Endothelial cell of umbilical vein (primary cell): Measurements from ENCODE around the gene MCM5. TPM values are rescaled to one million over a fixed set of nuclear protein-coding genes. Genes with fewer than 3 reads are reported as not detected.

ENCODE experiments used
- BruUV-seq: library from RNA; stranded (reverse); fragments of 400-500 nt; replicated peaks from 2 replicates; lab custom pipeline; 2021; lab: Mats Ljungman, UMichigan
- CTCF ChIA-PET: fragments of 300-600, 350-600 bp; sonication (Branson Sonifier 250); formaldehyde crosslinking; loops from one replicate; lab custom pipeline; 2021; ENCODE audit warnings: antibody characterized with exemption, inconsistent platforms; lab: Charles Lee
- POLR2A ChIA-PET: fragments of 300-600, 350-600 bp; sonication (Branson Sonifier 250); formaldehyde crosslinking; loops from one replicate; lab custom pipeline; 2021; ENCODE audit warnings: antibody characterized with exemption, inconsistent platforms; lab: Charles Lee
- DNase-seq: peaks from one replicate; pipeline ENCODE4 v3.0.0-alpha.2; 2011; ENCODE audit warnings: low read depth, low spot score
- FAIRE-seq: peaks from 2 replicates; lab custom pipeline; 2011; peaks lifted over from hg19 to GRCh38; lab: Jason Lieb, UNC
- H2AFZ ChIP-seq: 2 replicates; pipeline ENCODE4 v1.6.0; 2012; ENCODE audit warnings: low read depth, low read length, control low read depth, inconsistent platforms
- H3K27ac ChIP-seq: 2 replicates; pipeline ENCODE4 v1.5.1; 2011; ENCODE audit warnings: low read depth, mild to moderate bottlenecking, control low read depth, low read length, moderate library complexity; ENCODE audit not compliant: insufficient read depth
- H3K27me3 ChIP-seq, 2 experiments: 2 replicates each; pipeline versions ENCODE4 v1.6.0 to v1.6.1; 2011; ENCODE audit warnings: low read length in 2 of 2, mixed read lengths in 1 of 2; ENCODE audit not compliant: control insufficient read depth in 2 of 2, insufficient read depth in 2 of 2
- H3K36me3 ChIP-seq, 2 experiments: 2 replicates in 1 of 2; 3 replicates in 1 of 2; pipeline ENCODE4 v1.5.1; 2011; ENCODE audit warnings: low read length in 2 of 2, mild to moderate bottlenecking in 1 of 2, moderate library complexity in 1 of 2; ENCODE audit not compliant: control insufficient read depth in 2 of 2, insufficient read depth in 2 of 2; ENCODE audit errors: extremely low read depth in 1 of 2
- H3K4me1 ChIP-seq: 3 replicates; pipeline ENCODE4 v1.5.1; 2011; ENCODE audit warnings: mild to moderate bottlenecking, low read length; ENCODE audit not compliant: control insufficient read depth, insufficient read depth; ENCODE audit errors: extremely low read depth
- H3K4me2 ChIP-seq: 2 replicates; pipeline ENCODE4 v1.6.1; 2011; ENCODE audit warnings: low read length, control low read depth, mixed read lengths; ENCODE audit not compliant: insufficient read depth
- H3K4me3 ChIP-seq, 3 experiments: fragments of 200-600 bp in 1 of 3; sonication (generic), shearing (Covaris generic) in 1 of 3; replicated peaks in 1 of 3; 2 replicates each; pipeline ENCODE4 v1.5.1; 2011 to 2016; ENCODE audit warnings: control low read depth in 3 of 3, low read length in 3 of 3, mild to moderate bottlenecking in 2 of 3, inconsistent platforms in 1 of 3, low read depth in 1 of 3, moderate library complexity in 1 of 3; ENCODE audit not compliant: insufficient read depth in 1 of 3
- H3K79me2 ChIP-seq: 2 replicates; pipeline ENCODE4 v1.6.0; 2012; ENCODE audit warnings: low read length, inconsistent platforms; ENCODE audit not compliant: control insufficient read depth, insufficient read depth
- H3K9ac ChIP-seq: replicated peaks from 2 replicates; pipeline ENCODE3; 2011; ENCODE audit warnings: low read length, control low read depth; ENCODE audit not compliant: insufficient read depth; ENCODE audit errors: extremely low read depth
- H3K9me1 ChIP-seq: replicated peaks from 3 replicates; pipeline ENCODE4 v1.6.0; 2011; ENCODE audit warnings: mild to moderate bottlenecking, low read length; ENCODE audit not compliant: control insufficient read depth, insufficient read depth; ENCODE audit errors: extremely low read depth
- H3K9me3 ChIP-seq: replicated peaks from 2 replicates; pipeline ENCODE4 v1.5.1; 2012; ENCODE audit warnings: low read length, inconsistent platforms; ENCODE audit not compliant: control insufficient read depth, insufficient read depth
- H4K20me1 ChIP-seq: replicated peaks from 2 replicates; pipeline ENCODE3; 2011; ENCODE audit warnings: mild to moderate bottlenecking, low read length; ENCODE audit not compliant: control insufficient read depth, insufficient read depth; ENCODE audit errors: extremely low read depth
- EZH2 ChIP-seq: IDR thresholded peaks from 2 replicates; pipeline ENCODE4 v1.6.1; 2012; ENCODE audit warnings: borderline replicate concordance, low read depth, mild to moderate bottlenecking, moderate library complexity, low read length, inconsistent platforms; ENCODE audit not compliant: severe bottlenecking
- FOS ChIP-seq: IDR thresholded peaks from 2 replicates; pipeline ENCODE4 v1.6.1; 2011; ENCODE audit warnings: mild to moderate bottlenecking, low read length, moderate library complexity, borderline replicate concordance; ENCODE audit not compliant: insufficient read depth
- GATA2 ChIP-seq: IDR thresholded peaks from 2 replicates; pipeline ENCODE4 v1.7.0; 2011; ENCODE audit warnings: low read depth, mild to moderate bottlenecking, moderate library complexity, mixed read lengths, low read length; ENCODE audit not compliant: insufficient read length, insufficient read depth
- JUN ChIP-seq: IDR thresholded peaks from 2 replicates; pipeline ENCODE4 v1.6.1; 2011; ENCODE audit warnings: borderline replicate concordance, low read depth; ENCODE audit not compliant: insufficient read length, insufficient read depth
- MYC ChIP-seq: IDR thresholded peaks from one replicate; pipeline ENCODE4 v1.6.1; 2011; ENCODE audit warnings: mild to moderate bottlenecking, low read depth, low read length
- POLR2A ChIP-seq: IDR thresholded peaks from 2 replicates; pipeline ENCODE4 v1.6.1; 2012; ENCODE audit warnings: low read depth, mild to moderate bottlenecking, control low read depth, low read length
- POLR2AphosphoS5 ChIP-seq: IDR thresholded peaks from 2 replicates; pipeline ENCODE4 v1.6.1; 2012; ENCODE audit warnings: low read depth, mild to moderate bottlenecking, control low read depth, low read length, moderate library complexity; ENCODE audit not compliant: insufficient read depth
- dilution Hi-C: fragments of 300-500 bp; cut with MboI; formaldehyde crosslinking; loops from one replicate; pipeline ENCODE4 v1.15.0; 2019; ENCODE audit warnings: low sequenced_read_pairs; ENCODE audit not compliant: extremely low pct_ligation_motif_present
- intact Hi-C: fragments of 100-400 bp; cut with micrococcal nuclease; formaldehyde crosslinking; loops from one replicate; pipeline ENCODE4 v1.10.0; 2022
- polyA plus RNA-seq, 4 experiments: library from polyadenylated mRNA; depleted of rRNA in 3 of 4; stranded (reverse) in 3 of 4; unstranded in 1 of 4; fragments of >200 nt; gene quantifications; 2 replicates each; pipeline versions ENCODE4 v1.2.1 to v1.2.3, GENCODE V29; 2011 to 2012; ENCODE audit warnings: missing spikeins in 1 of 4
- total RNA-seq: library from RNA; stranded (reverse); gene quantifications from 2 replicates; pipeline ENCODE4 v1.2.3, GENCODE V29; 2021
- TF ChIP-seq, protein P1 (sequence below): IDR thresholded peaks from 2 replicates; pipeline ENCODE4 v1.6.1; 2011; ENCODE audit not compliant: insufficient read depth, insufficient read length
- TF ChIP-seq, protein P2 (sequence below), 2 donors: IDR thresholded peaks; 1 replicate in 1 of 2; 2 replicates in 1 of 2; pipeline ENCODE4 v1.5.1; 2011; ENCODE audit warnings: low read length in 2 of 2, mild to moderate bottlenecking in 2 of 2, moderate library complexity in 2 of 2, control low read depth in 1 of 2, inconsistent platforms in 1 of 2, low read depth in 1 of 2; ENCODE audit not compliant: insufficient read depth in 1 of 2; ENCODE audit errors: extremely low read depth in 1 of 2

The MCM5 gene
- total and polyA plus RNA-seq, 2 donors (not counting 3 experiments of a cell fraction or from before 2014, with no cell fraction given): 67.8 to 111 TPM

- no peak overlapping the region for H2AFZ ChIP-seq
- no peak overlapping the region for H3K27ac ChIP-seq
- H3K9ac ChIP-seq: no peak overlapping the region
- no peaks in the 10 kb centered on the region for H3K4me1 ChIP-seq
- intact Hi-C loops (no loop called here), dilution Hi-C loops (no loop called here)
- H3K27me3 ChIP-seq: no peaks in the 10 kb centered on the region
- POLR2A ChIA-PET: no interaction called here
- FAIRE-seq (no peak), DNase-seq (no peak)
- CTCF ChIA-PET: interaction anchor here (5.0 kb wide), 1 partner anchor 13 kb away, joined by 27 read pairs; no protein-coding TSS in a partner anchor
- H3K9me3 ChIP-seq: no peaks in the 10 kb centered on the region
- no peaks in the 10 kb centered on the region for H3K79me2 ChIP-seq
- no peaks in the 10 kb centered on the region for H4K20me1 ChIP-seq
- peaks cover 18 to 26% of the 10 kb centered on the region in 2 experiments for H3K36me3 ChIP-seq
- no peak overlapping the region for H3K4me2 ChIP-seq
- H3K4me3 ChIP-seq: no peak overlapping the region
- BruUV-seq: no TSS peak
- TF ChIP-seq POLR2AphosphoS5: no peak
- no peak for TF ChIP-seq FOS
- no peak for TF ChIP-seq JUN
- no peak for TF ChIP-seq POLR2A
- TF ChIP-seq EZH2: no peak
- TF ChIP-seq, protein P1, sequence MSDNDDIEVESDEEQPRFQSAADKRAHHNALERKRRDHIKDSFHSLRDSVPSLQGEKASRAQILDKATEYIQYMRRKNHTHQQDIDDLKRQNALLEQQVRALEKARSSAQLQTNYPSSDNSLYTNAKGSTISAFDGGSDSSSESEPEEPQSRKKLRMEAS: no peak
- TF ChIP-seq GATA2: no peak
- TF ChIP-seq MYC: no peak
- TF ChIP-seq, protein P2, sequence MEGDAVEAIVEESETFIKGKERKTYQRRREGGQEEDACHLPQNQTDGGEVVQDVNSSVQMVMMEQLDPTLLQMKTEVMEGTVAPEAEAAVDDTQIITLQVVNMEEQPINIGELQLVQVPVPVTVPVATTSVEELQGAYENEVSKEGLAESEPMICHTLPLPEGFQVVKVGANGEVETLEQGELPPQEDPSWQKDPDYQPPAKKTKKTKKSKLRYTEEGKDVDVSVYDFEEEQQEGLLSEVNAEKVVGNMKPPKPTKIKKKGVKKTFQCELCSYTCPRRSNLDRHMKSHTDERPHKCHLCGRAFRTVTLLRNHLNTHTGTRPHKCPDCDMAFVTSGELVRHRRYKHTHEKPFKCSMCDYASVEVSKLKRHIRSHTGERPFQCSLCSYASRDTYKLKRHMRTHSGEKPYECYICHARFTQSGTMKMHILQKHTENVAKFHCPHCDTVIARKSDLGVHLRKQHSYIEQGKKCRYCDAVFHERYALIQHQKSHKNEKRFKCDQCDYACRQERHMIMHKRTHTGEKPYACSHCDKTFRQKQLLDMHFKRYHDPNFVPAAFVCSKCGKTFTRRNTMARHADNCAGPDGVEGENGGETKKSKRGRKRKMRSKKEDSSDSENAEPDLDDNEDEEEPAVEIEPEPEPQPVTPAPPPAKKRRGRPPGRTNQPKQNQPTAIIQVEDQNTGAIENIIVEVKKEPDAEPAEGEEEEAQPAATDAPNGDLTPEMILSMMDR (IDR thresholded peaks at IDR 0.05; ENCODE audit: extremely low read depth in 1 of 2, insufficient read depth in 1 of 2, low read depth in 1 of 2, low read length in 2 of 2): no peak
- H3K9me1 ChIP-seq: no peaks in the 10 kb centered on the region
Observed at GRCh38 chr22:35417606-35418005, 17.7 kb downstream of the MCM5 start.
